Stimulated activated CD8-positive, alpha-beta memory T cell treated with anti-CD3 and anti-CD28 coated beads, Interleukin-15, amount 100 ng/mL, for 24 hours (primary cell): ENCODE data around the gene GPNMB.

Source experiments
- DNase-seq: peaks from one replicate; pipeline ENCODE4 v3.0.0-alpha.2; 2020; ENCODE audit warnings: low read depth

The GPNMB gene

GRCh38 chr7:23273141-23273599 is 26.6 kb downstream of the GPNMB start:
- peak; percentile 74 for DNase-seq

GRCh38 chr7:23275912-23276311 is 29.3 kb downstream of the GPNMB start:
- no peak for DNase-seq

GRCh38 chr7:23276376-23276775 is 29.8 kb downstream of the GPNMB start:
- DNase-seq = no peak

- DNase-seq = no peak
Observed at GRCh38 chr7:23276947-23277346, 30.4 kb downstream of the GPNMB start.

GRCh38 chr7:23277359-23277989 is 30.9 kb downstream of the GPNMB start:
- no peak for DNase-seq

- DNase-seq = no peak
Observed at GRCh38 chr7:23279819-23280525, 33.4 kb downstream of the GPNMB start.

- DNase-seq = no peak
Observed at GRCh38 chr7:23283086-23283485, 36.5 kb downstream of the GPNMB start.

- no peak for DNase-seq
Observed at GRCh38 chr7:23284871-23285270, 38.3 kb downstream of the GPNMB start.

GRCh38 chr7:23285657-23286646 is 39.4 kb downstream of the GPNMB start:
- DNase-seq = no peak

GRCh38 chr7:23287612-23288011 is 41.0 kb downstream of the GPNMB start:
- DNase-seq = no peak

- no peak for DNase-seq
Observed at GRCh38 chr7:23290993-23291392, 44.4 kb downstream of the GPNMB start.

GRCh38 chr7:23291957-23292560 is 45.5 kb downstream of the GPNMB start:
- no peak for DNase-seq

- DNase-seq = no peak
Observed at GRCh38 chr7:23292623-23293022, 46.0 kb downstream of the GPNMB start.

GRCh38 chr7:23293500-23294073 is 47.0 kb downstream of the GPNMB start:
- DNase-seq = no peak

- no peak for DNase-seq
Observed at GRCh38 chr7:23294549-23295400, 48.2 kb downstream of the GPNMB start.

GRCh38 chr7:23295401-23295697 is 48.8 kb downstream of the GPNMB start:
- DNase-seq = no peak

GRCh38 chr7:23298141-23298881 is 51.7 kb downstream of the GPNMB start:
- no peak for DNase-seq

GRCh38 chr7:23298885-23299769 is 52.6 kb downstream of the GPNMB start, which contains the start of gene MALSU1:
TSS of gene MALSU1 (plus strand) at chr7:23299339. CDS start at chr7:23299353, 14 bp downstream.
- peak; percentile 92 for DNase-seq

GRCh38 chr7:23299770-23300300 is 53.3 kb downstream of the GPNMB start:
- DNase-seq = no peak
